ENCODE data around the gene NECTIN1.
A peak's percentile ranks its signal among the peaks of the same experiment; 100 is the strongest.

The NECTIN1 gene

DNA sequence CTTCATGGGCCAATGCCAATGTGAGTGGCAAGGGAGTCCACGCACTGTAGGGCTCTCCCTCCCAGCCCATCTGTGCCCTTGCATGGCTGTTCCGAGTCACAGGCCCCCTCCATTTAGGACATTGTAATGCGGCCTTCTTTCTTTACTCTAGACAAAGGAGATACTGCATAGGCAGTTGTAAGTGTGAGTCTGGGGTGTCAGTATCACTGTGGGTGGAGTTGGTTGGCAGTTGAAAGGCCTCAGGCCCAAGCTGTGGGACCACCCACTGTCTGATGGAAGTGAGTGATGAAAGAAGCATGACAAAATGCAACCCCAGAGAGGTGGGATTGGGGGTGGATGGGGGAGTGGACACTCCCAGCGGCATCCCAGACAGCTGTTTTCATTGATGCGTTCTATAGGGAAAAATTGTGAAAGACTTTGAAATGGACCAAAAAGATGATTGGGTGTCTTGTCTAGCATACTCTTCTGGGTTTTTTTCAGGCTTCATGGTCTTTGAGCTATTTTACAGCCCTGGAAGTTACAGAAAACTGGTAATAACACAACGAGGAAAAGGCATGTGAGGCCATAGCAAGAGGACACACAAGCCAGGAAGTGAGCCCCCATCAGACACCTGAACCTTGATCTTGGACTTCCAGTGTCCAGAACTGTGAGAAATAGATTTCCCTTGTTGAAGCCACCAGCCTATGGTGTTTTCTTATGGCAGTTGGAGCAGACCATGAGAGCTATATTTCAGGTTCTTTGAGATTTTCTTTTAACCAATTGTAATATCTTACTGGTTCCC lies 114.6 kb downstream of the NECTIN1 start:
- no peak for DNase-seq

DNA sequence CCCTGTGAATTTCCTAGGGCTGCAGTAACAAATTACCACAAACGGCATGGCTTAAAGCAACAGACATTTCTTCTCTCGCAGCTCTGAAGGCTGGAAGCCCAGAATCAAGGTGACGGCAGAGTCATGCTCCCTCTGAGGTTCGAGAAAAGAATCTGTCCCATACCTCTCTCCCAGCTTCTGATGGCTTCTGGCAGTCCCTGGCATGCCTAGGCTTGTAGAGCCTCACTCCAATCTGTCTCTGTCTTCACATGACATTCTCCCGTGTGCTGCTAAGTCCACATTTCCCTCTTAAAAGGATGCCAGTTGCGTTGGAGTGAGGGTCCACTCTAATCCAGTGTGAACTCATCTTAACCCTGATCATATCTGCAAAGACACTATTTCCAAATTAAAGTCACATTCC lies 116.2 kb downstream of the NECTIN1 start:
- TF ChIP-seq GATA1 (IDR thresholded peaks at IDR 0.05; ENCODE audit: low read depth, low read length) (no peak), POLR2A (IDR thresholded peaks at IDR 0.05; ENCODE audit: low read length) (no peak)
- DNase-seq = no peak

More for the DNA sequence above, 114.6 kb downstream of the NECTIN1 start:
- TF ChIP-seq GATA1 (IDR thresholded peaks at IDR 0.05; ENCODE audit: low read depth, low read length) = no peak
- no peak for TF ChIP-seq POLR2A (IDR thresholded peaks at IDR 0.05; ENCODE audit: low read length)

DNA sequence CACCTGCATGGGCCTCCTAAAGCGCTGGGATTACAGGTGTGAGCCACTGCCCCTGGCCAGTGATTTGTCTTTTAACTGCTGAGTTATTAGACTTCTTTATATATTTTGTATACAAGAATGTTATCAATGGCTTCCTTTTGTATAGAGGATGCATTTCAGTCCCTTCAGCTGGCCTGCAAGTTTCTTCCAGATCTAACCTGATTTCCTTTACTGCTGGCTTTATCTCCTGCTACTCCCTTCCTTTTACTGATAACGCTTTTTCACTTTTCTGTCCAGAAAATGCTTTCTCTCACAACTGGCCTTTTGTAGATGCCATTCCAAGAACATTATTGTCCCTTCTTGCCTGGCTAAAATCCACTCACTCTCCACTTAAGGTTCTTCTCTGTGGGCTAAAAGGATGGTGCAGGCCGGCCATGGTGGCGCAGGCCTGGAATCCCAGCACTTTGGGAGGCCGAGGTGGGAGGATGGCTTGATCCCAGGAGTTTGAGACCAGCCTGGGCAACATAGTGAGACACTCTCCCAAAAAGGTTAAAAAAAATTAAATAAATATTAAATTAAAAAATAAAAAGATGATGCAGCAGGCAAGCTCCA lies 118.1 kb downstream of the NECTIN1 start:
- TF ChIP-seq GATA1 (IDR thresholded peaks at IDR 0.05; ENCODE audit: low read depth, low read length) = no peak
- no peak for TF ChIP-seq POLR2A (IDR thresholded peaks at IDR 0.05; ENCODE audit: low read length)
- no peak for DNase-seq

DNA sequence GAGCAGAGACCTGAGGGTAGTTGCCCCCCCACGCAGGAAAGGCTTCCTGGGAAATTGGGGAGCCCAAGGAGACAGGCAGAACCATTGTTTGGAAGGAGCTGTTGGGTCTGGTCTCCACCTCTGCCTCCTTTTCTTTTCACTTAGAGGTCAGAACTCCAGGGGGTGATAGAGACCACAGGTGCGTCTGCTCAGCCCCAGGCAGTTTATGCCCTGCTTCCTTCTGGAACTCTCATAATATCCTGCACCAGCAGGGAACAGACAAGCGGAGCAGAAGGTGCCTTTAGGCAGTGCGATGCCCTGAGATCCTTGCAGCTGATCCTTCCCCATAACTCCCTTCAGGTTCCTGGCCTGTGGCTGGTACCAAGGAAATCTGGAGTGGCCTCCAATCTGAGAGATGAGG lies 120.2 kb downstream of the NECTIN1 start:
- TF ChIP-seq GATA1 (IDR thresholded peaks at IDR 0.05; ENCODE audit: low read depth, low read length) (no peak), POLR2A (IDR thresholded peaks at IDR 0.05; ENCODE audit: low read length) (no peak)
- DNase-seq = no peak

DNA sequence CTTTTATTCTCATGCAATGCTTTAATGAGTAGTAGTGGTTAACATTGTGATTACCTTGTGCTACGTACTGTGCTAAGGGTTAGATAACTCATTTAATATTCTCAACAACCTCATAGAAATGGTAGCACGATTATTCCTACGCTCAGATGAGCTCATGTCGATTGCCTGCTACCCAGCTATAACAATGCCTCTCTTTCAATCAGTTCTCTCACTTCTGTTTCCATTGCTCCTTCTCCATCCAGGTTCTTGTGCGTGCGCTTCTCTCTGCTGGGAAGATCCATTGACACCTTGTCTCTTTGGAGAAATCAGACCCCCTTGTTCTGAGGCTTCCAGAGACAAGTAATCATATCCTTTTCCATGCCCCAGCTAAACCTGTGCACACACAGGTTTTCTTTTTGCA lies 120.8 kb downstream of the NECTIN1 start:
- no peak for TF ChIP-seq POLR2A (IDR thresholded peaks at IDR 0.05; ENCODE audit: low read length)
- TF ChIP-seq GATA1 (IDR thresholded peaks at IDR 0.05; ENCODE audit: low read depth, low read length) = no peak
- DNase-seq = no peak

DNA sequence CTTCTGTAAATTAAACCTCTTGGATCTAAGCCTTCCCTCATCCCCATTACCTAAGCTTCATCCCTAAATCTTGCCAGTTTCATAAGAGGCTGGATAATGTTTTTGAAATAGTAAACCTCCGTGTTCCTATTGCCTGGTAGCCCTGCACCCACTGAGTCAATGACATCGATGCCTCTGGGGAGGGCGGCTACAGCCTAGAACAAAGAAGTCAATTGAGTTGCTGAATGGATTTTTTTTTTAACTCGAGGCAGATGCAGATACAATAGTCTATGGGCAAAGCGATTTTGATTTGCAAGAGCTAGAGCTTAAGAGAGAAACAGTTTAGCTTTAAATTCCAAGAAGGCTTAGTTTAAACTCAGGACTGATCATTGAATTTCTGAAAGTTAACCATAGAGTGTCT lies 121.3 kb downstream of the NECTIN1 start:
- DNase-seq = no peak
- TF ChIP-seq GATA1 (IDR thresholded peaks at IDR 0.05; ENCODE audit: low read depth, low read length) = no peak
- no peak for TF ChIP-seq POLR2A (IDR thresholded peaks at IDR 0.05; ENCODE audit: low read length)

DNA sequence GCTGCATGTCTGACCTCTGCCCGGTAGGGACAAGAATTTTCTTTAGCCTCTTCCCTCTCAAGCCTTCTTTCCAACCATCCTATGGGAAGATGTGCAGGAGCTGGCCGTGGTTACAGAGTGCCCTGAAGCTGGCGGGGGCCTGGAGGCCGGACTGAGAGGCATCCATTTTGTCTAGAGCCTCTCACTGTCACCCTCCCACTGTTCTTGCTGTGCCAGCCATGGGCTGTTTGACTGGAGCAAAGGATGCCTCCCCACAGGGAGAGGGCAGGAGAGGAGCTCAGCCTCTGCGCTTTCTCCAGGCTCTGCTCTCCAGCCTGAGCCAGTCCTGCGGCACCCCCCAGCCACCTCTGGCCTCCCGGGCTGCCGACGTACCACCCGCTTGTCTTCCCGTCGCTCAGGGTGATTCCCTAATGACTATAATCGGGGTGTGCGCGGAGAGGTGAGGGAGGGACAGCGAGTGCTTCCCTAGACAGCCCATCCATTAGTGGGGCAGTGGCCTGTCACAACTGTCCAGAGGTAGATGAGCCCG lies 123.8 kb downstream of the NECTIN1 start:
- TF ChIP-seq GATA1 (IDR thresholded peaks at IDR 0.05; ENCODE audit: low read depth, low read length) (no peak), POLR2A (IDR thresholded peaks at IDR 0.05; ENCODE audit: low read length) (no peak)
- DNase-seq = no peak

DNA sequence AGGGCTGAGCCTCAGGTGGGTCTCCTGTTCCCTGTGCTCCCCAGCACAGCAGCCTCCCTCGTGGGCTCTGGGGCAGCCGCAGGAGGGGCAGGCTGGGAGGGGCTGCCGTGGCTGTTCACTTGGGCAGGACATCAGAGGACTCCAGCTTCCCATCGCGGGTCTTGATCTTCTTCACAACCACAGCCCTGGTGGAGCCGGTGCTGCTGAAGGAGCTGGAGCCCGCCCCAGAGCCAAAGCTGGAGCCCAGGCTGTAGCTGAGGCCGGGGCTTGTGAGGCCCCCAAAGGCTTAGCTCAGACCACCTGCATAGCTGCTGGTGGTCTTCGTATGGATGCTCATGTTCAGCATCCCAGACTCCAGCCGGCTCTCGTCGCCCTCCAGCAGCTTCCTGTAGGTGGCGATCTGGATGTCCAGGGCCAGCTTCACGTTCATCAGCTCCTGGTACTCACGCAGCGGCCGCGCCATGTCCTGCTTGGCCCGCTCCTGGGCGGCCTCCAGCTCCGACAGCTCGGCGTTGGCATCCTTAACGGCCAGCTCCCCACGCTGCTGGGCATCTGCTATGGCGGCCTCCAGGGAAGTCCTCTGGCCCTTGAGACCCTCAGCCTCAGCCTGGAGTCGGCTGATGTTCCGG lies 126.1 kb downstream of the NECTIN1 start:
- no peak for DNase-seq
- TF ChIP-seq POLR2A (IDR thresholded peaks at IDR 0.05; ENCODE audit: low read length) (no peak), GATA1 (IDR thresholded peaks at IDR 0.05; ENCODE audit: low read depth, low read length) (no peak)

DNA sequence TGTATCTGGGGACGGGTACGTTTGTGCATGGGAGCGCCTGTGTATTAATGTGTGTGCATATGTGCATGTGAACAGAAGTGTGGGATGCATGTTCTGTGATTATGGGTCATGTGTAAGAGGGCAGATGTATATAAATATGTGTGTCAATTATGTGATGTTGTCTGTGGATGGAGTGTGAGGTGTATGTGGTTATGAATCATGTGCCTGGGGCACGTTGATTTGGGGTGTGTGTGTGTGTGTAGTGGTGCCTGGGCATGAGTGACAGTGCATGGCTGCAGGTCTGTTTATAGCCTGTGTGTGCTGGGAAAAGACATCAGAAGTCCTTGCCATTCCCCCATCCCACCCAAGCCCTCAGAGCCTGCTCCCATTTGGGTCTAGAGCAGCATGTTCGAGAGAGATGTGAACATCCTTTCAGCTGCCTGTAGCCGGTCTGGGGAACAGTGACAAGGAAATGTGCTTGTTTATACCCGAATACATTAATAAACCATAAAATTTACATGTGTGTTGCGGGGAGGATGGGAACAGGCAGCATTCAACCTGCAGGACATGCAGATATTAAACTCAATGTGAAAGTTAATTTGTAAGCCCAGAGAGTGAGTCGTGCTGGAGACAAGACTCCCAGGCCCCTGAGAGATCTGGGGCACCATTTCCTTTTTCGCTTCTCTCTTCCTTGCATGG lies 129.0 kb downstream of the NECTIN1 start:
- no peak for DNase-seq
- TF ChIP-seq POLR2A (IDR thresholded peaks at IDR 0.05; ENCODE audit: low read length) (no peak), GATA1 (IDR thresholded peaks at IDR 0.05; ENCODE audit: low read depth, low read length) (no peak)

DNA sequence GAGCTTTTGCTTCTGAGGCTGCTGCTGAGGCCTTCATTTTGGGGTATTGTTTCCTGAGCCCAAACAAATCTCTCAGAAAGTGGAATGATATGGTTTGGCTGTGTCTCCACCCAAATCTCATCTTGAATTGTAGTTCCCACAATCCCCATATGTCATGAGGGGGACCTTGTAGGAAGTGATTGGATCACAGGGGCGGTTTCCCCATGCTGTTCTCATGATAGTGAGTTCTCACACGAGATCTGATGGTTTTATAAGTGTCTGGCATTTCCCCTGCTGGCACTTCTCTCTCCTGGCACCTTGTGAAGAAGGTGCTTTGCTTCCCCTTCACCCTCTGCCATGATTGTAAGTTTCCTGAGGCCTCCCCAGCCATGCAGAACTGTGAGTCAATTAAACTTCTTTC lies 133.1 kb downstream of the NECTIN1 start:
- peak in 1 of 2 experiments; percentile 25 for DNase-seq

DNA sequence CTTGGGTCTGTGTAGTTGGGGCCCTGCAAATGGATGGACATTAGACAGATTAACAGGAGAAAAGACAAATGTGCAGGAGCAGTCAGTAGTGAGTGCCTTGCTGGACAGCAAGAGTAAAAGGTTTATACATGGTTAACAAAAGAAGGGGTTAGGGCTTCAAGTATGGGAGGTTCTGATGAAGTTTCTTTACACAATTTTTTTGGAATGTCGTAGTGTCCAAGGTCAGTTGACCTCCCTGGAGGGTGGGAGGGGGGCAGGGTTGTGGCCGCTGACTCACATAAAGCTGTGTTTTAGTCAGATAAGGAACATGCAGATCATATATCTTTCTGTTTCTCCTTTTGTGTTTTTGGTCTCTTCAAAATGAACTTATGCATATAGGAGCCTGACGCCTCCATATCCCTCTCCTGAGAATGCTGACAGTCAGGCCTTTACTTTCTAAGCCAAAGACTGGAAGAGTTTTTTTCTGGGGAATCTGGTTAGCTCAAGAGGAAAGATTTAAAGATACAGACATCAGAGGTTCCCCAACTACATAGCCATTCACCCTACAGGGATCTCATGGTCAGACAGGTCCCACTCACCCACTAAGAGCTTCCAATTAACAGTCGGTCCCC lies 134.3 kb downstream of the NECTIN1 start:
- TF ChIP-seq POLR2A (IDR thresholded peaks at IDR 0.05; ENCODE audit: low read length) (no peak), GATA1 (IDR thresholded peaks at IDR 0.05; ENCODE audit: low read depth, low read length) (no peak)
- peak; percentile 38 to 74 for DNase-seq

DNA sequence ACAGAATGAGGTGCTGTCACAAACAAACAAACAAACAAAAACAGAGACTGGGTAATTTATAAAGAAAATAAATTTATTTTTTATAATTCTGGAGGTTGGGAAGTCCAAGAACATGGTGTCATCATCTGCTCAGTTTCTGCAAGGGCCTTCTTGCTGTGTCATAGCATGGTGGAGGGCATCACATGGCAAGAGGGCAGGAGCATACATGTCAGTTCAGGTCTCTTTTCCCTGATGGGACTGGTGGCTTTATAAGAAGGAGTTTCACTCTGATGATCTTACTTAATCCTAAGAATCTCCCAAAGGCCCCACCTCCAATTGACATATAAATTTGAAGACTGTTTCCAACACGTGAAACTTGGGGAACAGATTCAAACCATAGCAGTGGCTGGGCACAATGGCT lies 135.7 kb downstream of the NECTIN1 start:
- TF ChIP-seq GATA1 (IDR thresholded peaks at IDR 0.05; ENCODE audit: low read depth, low read length) = no peak
- no peak for TF ChIP-seq POLR2A (IDR thresholded peaks at IDR 0.05; ENCODE audit: low read length)
- DNase-seq = no peak

DNA sequence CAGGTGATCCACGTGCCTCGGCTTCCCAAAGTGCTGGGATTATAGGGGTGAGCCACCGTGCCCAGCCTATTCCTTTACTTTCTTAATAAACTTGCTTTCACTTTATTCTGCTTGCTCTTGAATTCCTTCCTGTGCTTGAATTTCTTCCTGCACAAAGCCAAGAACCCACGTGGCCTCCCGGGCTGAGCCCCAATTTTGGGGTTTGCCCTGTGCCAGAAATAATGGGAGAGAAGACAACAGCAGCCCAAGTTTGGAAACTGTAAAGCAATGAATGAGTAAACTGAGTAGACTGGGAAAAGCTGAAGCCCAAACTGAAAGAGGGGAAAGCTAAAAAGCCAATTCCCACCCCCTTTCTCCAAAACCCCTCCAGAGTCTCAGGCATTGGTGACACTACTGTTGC lies 136.4 kb downstream of the NECTIN1 start:
- no peak for DNase-seq
- TF ChIP-seq POLR2A (IDR thresholded peaks at IDR 0.05; ENCODE audit: low read length) = no peak
- no peak for TF ChIP-seq GATA1 (IDR thresholded peaks at IDR 0.05; ENCODE audit: low read depth, low read length)

DNA sequence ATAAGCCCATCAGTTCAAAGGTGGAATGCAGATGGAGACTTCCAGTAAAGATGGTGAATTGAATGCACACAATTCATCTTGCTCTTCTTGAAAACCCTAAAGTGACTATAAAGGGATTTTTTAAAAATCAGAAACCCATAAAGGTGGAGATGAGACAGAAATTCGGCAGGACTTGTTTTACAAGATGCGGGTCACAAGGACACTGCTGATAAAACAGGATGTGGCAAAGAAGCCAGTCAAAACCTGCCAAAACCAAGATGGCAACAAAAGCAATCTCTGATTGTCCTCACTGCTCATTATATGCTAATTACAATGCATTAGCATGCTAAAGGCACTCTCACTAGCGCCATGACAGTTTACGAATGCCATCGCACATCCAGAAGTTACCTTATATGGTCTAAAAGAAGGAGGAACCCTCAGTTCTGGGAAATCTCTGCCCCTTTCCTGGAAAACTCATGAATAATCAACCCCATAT lies 137.1 kb downstream of the NECTIN1 start:
- no peak for DNase-seq
- TF ChIP-seq GATA1 (IDR thresholded peaks at IDR 0.05; ENCODE audit: low read depth, low read length) (no peak), POLR2A (IDR thresholded peaks at IDR 0.05; ENCODE audit: low read length) (no peak)
